ENCODE data around the gene GRPEL1.
"Not testable (repeated sequence)": the region's sequence is repeated elsewhere in the genome, so short reads cannot be mapped to it uniquely, and the experiment has no call there.

Gene GRPEL1

DNA sequence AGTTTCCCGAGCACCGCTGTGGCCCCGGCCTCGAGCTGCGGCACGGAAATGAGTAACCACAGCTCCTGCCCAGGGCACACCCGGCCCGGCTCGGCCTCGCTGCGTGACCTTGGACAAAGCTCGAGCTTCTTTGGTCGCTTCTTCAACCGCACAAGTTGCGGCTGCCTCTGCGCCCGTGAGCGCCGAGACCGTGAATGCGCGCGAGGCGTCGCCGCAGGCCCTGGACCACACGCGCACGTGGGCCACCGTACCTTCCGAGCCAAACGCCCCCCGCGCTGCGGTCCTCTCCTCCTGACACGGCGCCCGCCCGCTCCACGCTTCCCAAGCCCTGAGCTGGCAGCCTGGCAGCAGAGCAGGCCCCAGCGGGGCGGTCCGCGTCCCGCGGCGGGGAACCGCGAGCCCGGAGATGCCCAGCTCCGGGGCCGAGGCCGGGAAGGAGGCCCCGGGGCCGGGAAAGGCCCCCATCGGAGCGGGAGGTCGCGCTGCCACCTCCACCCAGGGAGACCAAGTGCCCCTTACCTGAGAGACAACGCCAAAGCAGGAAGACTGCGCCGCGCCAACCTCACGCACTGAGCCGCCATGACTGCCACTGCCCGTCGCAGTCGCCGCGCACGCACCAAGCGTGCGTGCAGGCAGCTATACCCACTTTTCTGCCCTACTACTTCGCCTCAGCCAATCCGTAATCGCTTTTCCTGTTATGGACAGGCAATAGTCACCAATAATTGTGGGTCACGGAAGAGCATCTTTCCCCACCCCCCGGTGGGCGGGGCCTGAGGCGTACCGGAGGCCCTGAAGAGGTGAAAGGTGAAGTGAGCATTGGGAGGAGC is at the start of gene GRPEL1:
Gene GRPEL1 (minus strand): TSS at position 613 of the 827 bp plus-strand sequence. CDS start 32 bp downstream, at position 581.
- peak; percentile 99 to 100 for DNase-seq

DNA sequence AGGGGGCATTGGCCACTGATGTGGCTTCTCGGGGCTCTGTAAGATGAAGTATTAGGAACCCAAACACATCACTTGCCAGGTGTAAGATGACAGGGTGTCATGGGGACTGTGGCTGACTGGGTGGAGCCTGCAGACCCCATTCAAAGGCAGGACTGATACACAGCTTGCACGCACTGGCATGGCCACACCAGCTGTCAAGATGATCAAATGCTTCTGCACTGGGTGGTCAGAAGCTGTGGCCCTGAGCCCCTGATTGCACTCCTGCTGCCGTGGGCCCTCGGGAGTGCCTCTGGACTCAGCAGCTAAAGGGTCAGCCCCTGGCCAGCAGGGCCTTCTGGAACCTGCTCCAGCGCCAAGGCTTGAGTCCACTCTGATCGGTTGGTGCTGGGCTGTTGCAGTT is 48.8 kb upstream of the GRPEL1 start:
- DNase-seq = no peak

DNA sequence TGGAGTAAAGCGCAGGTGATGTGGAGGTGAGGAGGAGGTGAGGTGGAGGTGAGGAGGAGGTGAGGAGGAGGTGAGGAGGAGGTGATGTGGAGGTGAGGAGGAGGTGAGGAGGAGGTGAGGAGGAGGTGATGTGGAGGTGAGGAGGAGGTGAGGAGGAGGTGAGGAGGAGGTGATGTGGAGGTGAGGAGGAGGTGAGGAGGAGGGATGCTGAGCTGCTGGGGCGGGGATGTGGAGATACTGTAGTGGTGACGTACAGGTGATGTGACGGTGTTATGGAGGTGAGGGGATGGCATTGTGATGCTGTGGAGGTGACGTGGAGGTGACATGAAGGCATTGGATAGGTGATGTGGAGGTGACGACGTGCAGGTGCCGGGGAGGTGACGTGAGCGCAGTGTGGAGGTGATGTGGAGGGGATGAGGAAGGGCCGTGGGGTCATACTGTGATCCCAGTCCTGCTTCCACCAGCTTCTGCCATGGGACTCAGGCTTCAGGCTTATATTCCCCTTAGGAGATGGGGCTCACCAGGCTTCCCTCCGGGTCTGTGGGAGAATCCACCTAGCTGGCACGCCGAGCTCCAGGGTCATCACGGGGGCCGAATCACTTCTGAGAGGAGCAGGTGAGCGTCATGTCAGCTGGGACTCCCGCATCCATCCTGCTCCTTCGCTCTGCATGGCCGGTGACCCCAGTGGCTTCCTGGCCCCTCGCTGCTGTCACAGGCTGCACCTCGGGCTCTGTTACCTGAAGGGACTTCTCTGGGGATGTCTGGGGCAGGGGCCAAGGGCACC is 47.9 kb upstream of the GRPEL1 start:
- no peak for DNase-seq

DNA sequence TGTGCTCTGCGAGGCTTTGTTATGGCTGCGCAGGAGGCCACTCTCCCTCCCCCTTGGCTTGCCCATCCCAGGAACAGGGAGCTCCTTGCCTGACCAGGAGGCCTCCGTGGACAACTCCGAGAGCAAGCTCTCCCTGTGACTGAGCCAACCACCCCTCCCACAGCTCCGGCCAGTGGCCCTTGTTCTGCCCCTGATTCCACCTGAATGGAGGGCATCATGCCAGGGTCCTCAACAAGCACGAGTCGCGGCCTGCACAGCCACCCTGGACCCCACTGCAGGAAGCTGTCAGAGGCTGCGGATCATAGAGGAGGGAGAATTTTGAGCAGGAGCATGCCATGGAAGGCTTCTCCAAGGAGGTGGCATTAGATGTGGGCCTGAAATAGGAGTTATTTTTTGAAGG is 44.8 kb upstream of the GRPEL1 start:
- no peak for DNase-seq

DNA sequence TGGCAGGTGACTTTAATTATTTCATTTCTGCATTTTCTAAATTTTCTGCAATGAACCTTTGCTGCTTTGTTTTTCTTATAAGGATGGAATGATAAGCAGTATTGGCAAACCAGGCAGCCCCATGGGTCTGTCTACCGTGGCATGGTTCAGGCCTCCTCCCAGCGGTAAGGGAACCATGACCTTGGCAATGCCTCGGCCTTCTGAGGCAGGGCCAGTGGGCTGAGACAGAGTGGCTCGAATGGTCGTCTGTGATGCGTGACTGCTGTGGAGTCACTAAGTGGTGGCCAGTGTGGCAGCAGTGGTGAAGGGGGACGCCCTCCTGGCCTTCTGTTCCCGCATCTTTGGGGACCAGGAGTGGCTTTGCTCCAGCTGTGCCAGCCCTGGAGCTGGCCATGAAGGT is 43.6 kb upstream of the GRPEL1 start:
- no peak for DNase-seq

DNA sequence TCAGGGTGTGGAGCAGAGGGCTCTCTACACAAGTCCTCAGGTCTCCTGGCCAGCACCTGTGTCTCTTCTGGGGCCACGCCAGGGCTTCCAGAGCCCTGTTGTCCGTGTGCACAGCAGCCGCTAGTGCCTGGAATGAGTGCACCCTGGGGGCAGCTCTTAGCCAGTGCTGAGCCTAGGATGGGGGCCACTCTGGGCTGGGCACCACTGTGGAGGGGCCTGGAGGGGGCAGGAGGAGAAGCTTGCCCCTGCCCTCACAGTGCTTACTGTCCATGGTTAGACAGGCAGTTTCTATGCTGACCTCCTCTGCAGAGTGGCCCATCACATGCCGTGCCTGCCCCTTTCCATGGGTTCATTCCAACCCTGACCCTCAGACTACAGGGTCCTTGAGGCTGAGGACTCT is 42.7 kb upstream of the GRPEL1 start:
- DNase-seq = no peak

DNA sequence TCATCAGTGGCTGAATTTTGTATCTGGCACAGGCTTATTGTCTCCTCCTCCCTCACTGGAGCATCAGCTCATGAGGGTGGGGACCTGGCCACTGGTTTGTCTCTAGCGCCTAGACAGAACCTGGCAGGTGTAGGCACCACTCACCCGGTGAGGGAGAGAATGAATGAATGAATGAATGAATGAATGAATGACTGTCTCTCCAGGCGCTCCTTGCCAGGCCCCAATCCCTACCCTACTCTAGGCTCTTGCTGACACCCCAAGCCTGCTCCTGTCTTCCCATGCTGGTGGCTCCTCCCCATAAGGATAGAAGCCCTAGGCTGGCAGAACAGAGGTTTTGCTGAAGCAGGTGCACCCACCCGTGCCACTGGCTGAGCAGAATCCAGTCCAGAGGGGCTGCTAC is 41.3 kb upstream of the GRPEL1 start:
- DNase-seq = no peak

DNA sequence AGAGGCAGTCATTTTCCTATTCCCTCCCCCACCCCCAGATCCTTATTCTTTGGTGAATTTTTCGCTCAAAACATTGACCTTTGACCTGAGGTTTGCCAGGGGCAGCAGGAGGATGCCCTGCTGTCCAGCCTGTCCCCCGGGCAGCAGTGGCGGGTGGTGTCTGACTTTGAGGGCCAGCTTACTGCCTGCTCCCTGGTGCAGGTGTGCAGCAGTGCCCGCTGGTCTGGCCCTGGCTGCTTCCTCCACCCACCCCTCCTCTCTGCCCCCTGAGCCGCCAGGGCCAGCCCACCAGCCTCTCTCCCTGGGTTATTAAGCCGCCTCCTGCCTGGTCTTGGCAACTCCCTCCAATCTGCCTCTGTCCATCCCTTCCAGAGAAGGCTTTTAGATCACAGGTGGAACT is 40.8 kb upstream of the GRPEL1 start:
- no peak for DNase-seq

DNA sequence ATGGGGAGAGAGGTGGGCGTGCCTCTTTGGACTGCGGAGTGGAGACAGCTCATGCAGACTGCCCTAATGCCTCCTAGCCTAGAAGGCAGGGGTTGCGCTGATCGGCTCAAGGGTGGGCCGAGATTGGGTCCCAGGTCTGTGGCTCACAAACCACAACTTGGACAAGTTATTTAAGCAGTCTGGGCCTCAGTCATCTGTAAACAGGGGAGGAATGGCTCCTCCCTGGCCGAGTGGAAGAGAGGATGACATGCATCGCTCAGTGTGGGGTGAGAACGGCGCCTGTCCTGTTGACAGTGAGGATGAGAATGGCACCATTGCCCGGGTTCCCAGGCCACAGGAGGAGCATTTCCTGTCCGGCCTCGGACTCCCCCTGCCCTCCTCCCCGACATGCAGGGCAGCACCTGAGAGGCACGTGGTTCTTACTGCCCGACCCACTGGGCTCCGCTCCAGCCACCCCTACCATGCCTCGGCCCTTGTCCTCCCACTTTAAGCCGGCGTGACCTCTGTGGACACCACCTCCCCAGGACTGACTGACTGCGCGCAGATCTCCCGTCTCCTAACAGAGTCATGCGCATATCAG is 40.3 kb upstream of the GRPEL1 start:
- no peak for DNase-seq

DNA sequence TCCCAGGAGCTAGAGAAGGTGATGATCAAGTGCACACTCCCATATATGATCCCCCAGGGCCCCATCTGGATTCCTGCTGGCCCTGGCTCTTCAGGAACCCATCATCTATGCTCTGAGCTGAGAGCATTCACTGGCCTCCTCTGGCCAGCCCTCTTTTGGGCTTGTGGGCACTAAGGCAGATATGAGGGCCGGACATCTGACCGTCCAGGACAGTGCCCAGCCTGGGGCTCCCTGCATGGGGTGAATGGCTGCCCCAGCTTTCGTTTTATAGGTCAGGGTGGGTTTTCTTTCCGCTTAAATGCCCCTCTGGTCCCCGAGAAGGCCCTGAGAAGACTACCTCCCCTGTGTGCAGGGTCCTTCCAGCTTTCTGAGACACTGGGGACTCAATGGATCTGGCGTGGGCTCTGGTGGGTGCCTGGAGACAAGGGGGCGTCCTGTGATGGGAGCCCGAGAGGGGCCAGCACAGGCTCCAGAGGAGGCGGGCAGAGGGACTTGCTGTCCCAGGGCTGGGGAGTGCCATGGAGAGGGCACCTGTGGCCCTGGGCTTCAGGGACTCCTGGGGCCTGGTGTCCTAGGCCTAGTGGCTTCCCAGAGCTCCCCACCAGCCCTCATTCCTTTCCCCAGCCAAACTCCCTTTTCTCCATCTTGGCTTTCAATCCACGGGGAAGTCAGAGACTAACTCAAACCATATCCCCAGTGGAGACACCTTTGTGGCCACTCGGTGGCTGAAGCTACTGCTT is 39.5 kb upstream of the GRPEL1 start:
- DNase-seq = no peak

DNA sequence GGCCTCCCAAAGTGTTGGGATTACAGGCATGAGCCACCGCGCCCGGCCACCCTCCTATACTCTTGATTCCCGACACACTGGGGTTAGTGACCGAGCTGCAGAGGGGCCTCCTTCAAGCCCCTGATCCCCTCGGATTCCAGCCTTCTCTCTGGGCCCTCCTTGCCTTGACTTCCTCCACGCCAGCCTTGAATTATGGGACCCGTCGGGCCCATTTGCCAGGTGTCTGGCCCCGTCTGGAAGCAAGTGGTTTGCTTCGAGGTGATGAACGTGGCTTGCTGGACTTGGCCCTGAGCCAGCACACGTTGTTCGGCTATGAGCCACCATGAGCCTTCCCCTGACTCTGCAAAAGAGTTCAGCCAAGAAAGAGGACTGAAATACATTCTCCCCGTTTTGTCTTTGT is 37.4 kb upstream of the GRPEL1 start:
- no peak for DNase-seq

DNA sequence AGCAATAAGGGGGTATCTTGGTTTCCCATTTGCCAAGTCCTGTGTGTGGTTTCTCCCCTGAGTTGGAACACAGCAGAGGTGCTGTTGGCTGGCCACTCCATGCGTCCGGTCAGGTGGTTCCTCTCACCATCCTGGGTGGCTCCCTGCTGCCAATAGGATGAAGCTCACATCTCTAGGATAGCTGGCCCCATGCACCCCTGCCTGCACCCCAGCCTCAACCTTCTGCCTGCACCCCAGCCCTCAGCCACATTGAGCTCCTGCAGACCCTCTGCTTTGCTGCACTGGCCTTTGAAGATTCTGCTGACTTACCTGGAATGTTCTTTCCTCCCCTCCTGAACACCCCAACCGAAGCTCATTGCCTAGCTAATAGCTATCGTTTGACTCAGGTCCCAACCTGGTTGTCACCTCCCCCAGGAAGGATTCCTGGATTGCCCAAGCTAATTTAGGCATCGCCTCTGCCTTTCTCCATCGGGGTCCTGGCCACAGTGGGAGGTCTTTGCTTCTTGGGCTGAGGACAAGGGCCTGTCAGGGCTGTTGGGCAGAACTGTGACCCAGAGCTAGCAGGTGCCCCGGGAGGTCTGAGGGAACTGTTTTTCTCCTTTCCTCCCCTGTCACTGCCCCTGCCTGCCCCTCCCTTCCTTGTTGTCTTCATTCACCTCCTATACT is 36.6 kb upstream of the GRPEL1 start:
- no peak for DNase-seq

DNA sequence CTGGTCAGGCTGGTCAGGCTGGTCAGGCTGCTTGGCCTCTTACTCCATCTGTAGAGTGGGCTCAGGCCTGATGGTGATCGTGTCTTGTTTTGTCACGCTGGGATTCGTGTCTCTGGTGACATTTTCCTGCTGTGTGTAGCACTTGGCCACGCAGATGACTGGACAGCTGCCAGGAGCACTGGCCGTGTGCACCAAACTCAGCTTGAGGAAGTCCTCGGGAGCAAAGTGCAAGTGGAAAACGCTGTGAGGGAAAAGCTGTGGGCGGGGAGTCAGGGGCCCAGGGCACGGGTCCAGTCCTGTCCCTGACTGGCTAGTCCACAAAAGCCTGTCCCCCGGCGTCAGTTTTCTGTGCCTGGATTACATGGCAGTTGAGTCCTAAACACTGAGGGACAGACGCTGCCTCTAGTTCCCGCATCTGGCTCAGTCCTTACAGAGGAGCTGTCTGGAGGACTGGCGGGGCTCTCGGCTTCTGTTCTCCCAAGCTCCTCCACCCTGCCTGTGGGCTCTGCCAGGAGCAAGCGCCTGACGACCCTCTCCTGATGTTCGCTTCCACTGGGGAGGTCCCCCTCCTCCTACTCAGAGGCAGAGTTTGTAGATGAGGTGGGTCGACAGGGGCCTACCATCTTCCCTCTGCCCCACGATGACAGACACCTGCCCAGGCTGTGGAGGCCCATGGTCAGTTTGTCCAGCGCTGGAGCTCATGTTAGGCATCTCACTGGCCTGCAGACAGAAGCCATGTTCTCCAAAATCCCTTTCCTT is 35.9 kb upstream of the GRPEL1 start:
- no peak for DNase-seq

DNA sequence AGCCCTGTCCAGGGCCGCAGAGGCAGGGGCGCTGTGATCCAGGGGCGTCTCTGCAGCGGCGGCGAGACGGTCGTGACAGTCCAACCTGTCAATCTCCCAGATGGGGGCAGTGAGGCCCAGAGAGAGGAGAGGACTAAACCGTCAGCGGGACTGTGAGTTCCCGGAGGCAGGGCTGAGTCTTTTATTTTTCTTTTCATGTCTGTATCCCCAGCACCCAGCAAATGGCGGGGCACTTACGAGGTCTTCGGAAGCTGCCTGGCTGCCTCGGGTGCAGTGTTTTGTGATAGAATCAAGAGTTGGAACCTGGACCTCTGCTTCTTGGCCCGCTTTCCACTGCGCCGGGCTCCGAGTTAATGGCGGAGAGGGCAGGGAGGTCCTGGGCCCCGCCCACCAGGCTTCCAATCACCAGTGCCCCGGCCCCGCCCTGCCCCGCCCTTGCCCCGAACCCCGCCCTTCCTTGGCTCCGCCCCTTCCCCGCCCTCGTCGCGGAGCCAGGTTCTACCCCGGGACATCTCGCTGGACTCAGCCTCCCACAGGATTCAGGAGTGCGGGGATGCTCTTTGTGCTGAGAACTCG is 35.3 kb upstream of the GRPEL1 start:
- DNase-seq = peak; percentile 45 to 66

DNA sequence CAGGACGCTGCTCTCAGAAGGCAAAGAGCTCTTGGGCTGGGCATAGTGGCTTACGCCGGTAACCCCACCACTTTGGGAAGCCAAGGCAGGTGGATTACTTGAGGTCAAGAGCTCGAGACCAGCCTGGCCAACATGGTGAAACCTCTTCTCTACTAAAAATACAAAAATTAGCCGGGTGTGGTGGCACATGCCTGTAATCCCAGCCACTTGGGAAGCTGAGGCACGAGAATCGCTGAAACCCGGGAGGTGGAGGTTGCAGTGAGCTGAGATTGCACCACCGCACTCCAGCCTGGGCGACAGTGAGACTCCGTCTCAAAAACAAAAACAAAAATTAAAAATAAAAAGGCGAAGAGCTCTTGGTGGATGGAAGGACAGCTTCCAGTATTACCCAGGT is 34.6 kb upstream of the GRPEL1 start:
- not testable (repeated sequence) for DNase-seq

DNA sequence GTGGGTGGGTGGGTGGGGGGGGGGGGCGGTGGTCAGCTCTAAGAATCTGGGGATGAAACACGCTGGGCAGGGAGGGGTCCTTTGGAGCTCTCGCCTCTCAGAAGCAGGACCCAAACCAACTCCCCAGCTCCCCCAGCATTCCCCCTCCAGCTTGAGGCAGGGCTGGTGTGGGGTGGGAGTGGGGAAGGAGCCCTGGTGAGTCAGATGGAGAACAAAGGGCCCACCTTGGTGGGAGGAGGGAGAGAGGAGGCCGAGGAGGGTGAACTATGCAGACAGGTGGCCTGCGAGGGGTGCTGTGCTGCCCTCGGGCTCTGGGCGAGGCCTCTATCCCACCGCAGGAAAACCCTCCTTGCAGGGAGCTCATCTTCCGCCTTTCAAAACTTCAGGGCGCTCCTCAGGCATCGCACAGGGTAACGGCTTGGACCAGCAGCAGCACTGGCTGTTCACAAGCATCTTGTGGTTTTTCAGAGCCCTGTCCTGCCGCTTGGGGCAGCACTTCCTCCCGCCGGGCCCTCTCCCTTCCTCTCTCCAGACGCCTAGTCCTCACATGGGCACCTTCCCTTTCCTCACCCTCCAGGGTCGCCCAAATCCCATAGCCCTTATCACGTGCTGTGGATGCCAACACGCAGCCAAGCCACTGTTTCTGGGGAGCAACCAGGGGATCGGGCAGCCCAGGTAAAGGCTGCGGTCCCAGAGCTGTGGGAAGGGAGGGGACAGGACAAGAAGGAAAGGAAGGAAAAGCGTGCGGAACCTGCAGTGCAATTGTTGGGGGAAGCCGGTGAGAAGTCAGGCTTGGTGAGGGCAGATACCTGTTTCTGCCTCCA is 34.0 kb upstream of the GRPEL1 start:
- peak; percentile 3 to 37 for DNase-seq

DNA sequence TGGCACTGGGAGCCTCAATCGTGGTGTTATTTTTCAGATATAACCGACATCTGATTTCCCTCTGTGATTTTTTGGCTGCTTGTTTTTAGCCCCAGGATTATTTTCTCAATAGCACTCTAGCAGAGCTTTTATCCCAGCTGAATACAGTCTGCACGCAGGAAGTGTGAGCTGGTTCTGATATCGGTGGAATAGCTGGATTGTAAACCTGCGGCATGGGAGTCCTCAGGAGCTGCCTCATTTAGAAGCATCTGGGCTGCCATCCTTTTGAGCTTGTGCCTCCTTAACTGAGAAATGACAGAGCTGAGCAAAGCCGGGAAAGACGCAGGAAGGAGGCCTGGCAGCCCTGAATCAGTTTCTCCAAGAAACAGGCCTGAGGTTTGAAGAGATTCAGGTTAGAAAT is 28.4 kb upstream of the GRPEL1 start:
- no peak for DNase-seq

DNA sequence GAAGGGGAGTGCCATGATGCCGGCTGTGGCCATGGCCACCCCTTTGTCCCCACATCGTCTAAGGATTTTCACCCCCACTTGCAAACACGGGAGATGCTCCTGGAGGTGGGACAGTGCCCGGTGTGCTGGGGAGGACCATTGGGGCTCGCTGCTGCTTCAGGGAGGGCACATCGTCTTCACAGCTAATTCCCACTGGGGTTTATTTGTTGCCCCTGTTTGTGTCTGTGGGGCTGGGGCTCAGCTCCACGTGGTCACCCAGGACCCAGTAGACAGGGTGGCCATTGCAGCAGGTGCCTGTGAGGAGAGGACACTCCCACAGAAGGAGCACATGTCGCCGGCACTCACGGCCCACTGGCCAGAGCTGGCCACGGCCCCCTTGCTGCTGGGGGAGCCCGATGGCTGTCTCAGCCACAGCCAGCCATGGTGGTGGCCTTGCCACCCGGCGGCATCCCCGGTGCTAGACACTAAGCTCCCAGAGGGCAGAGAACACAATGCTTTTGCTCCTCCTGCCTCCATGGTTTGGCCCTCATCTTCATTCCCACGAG is 27.8 kb upstream of the GRPEL1 start:
- no peak for DNase-seq

DNA sequence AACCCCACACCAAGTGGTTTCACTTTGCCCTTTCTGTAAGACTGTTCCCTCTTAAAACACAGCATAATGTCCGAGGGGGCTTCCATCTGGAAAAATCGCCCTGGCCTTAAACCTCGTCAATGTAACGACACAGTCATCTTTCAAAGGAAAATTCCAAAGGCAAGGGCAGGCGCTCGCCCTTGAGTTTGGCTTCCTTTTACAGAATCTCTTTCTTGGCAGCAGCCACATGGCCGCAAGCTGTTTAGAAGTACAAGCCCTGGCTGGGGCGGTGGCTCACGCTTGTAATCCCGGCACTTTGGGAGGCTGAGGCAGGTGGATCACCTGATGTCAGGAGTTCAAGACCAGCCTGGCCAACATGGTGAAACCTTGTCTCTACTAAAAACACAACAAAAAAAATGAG is 27.1 kb upstream of the GRPEL1 start:
- no peak for DNase-seq

DNA sequence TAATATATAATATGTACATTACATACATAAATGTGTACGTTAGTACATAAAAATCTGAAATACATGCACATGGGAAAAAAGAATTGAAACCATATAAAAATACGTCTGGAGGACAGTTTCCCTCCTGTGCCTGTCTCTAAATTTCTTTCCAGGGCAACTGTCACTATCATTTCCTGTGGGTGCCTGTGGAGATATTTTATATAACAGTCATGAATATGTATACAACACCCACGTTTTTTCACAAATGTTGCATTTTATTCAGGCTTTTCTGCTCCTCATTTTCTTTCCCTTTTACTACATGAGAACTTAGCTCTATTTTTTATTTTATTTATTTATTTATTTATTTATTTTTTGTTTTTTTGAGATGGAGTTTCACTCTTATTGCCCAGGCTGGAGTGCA is 24.2 kb upstream of the GRPEL1 start:
- no peak for DNase-seq
